ENCODE results near the gene GSTM2. TPM values are rescaled to one million over a fixed set of nuclear protein-coding genes. Genes with fewer than 3 reads are reported as not detected.
A peak's percentile ranks its signal among the peaks of the same experiment; 100 is the strongest.
"Not testable (repeated sequence)": the region's sequence is repeated elsewhere in the genome, so short reads cannot be mapped to it uniquely, and the experiment has no call there.

GSTM2 gene
- total and polyA plus RNA-seq, 8 donors: 10.4 to 193 (median 32.9) TPM

- TF ChIP-seq CTCF (IDR thresholded peaks at IDR 0.05): no peak
- ATAC-seq: no peak
- WGBS, 2 donors: 36 to 45% methylated on average over 6 of the region's 6 CpGs
- intact Hi-C loops (cut with DNase I): no loop called here
- no peak for DNase-seq
- no peak for FAIRE-seq
- Histone ChIP-seq H3K4me1 (no peaks in the 10 kb centered on the region), H3K36me3 (no peaks in the 10 kb centered on the region), H3K27me3 (no peaks in the 10 kb centered on the region), H3K27ac (no peak overlapping the region), H3K9me3 (no peaks in the 10 kb centered on the region), H3K4me3 (no peak overlapping the region)
Observed at GRCh38 chr1:109689844-109690405, 22.1 kb downstream of the GSTM2 start.

DNA sequence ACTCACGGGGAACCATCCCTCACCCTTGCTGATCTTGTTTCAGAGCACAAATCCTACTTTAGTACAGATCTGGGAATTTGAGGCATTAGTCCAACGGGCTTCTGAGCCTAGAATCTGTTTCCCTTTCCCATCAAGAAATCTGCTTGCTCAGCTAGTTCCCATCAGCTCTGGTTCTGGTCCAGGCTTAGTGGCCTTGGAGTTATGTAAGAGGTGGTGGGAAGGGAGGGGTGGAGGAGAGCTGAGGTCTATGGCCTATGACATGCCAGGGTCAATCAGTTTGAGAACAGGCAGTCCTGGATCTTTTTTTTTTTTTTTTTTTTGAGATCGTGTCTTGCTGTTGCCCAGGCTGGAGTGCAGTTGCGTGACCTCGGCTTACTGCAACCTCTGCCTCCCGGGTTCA is 23.9 kb downstream of the GSTM2 start:
- Histone ChIP-seq H3K27ac (no peak overlapping the region), H3K36me3 (no peaks in the 10 kb centered on the region), H3K27me3 (no peaks in the 10 kb centered on the region), H3K9me3 (no peaks in the 10 kb centered on the region), H3K4me1 (no peaks in the 10 kb centered on the region), H3K4me3 (no peak overlapping the region)
- WGBS, 2 donors: 25 to 35% methylated on average over 5 to 6 of the region's 6 CpGs
- intact Hi-C loops (cut with DNase I): no loop called here
- FAIRE-seq: no peak
- peak in 1 of 6 donors; percentile 71 for DNase-seq
- ATAC-seq: peak in 2 of 4 donors; percentile 24 to 73
- TF ChIP-seq CTCF (IDR thresholded peaks at IDR 0.05): no peak

DNA sequence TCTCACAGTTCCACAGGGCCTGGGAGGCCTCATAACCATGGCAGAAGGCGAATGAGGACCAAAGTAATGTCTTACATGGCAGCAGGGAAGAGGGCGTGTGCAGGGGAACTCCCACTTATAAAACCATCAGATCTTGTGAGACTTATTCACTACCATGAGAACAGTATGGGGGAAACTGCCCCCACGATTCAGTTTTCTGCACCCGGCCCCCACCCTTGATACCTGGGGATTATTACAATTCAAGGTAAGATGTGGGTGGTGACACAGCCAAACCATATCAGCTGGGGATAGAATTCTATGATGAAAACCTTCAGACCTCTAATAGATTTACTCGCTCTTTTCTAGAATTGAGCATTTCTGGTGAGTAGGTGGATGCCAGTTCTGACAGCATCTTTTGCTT is 26.5 kb downstream of the GSTM2 start:
- intact Hi-C loops (cut with DNase I); FAIRE-seq; DNase-seq; H3K4me1 ChIP-seq; H3K27me3 ChIP-seq; H3K4me3 ChIP-seq; H3K27ac ChIP-seq; H3K36me3 ChIP-seq; ATAC-seq; H3K9me3 ChIP-seq: not testable (repeated sequence)
- WGBS, 2 donors: 88 to 90% methylated on average over 4 to 5 of the region's 5 CpGs

- intact Hi-C loops (cut with DNase I); H3K36me3 ChIP-seq; DNase-seq; H3K4me3 ChIP-seq; FAIRE-seq; H3K27me3 ChIP-seq; H3K4me1 ChIP-seq; H3K27ac ChIP-seq; H3K9me3 ChIP-seq; ATAC-seq: not testable (repeated sequence)
- 86 to 87% methylated on average over 3 of the region's 3 CpGs for WGBS, 2 donors
Observed at GRCh38 chr1:109695138-109695537, 27.3 kb downstream of the GSTM2 start.

GRCh38 chr1:109697066-109697465 is 29.2 kb downstream of the GSTM2 start:
- TF ChIP-seq CTCF (IDR thresholded peaks at IDR 0.05): no peak
- Histone ChIP-seq H3K27ac (no peak overlapping the region), H3K27me3 (no peaks in the 10 kb centered on the region), H3K9me3 (no peaks in the 10 kb centered on the region), H3K36me3 (no peaks in the 10 kb centered on the region), H3K4me3 (no peak overlapping the region), H3K4me1 (no peaks in the 10 kb centered on the region)
- DNase-seq (no peak), FAIRE-seq (no peak), ATAC-seq (no peak)
- intact Hi-C loops (cut with DNase I): no loop called here
- WGBS, 2 donors: 97% methylated on average over 4 of the region's 4 CpGs

GRCh38 chr1:109697861-109698260 is 30.0 kb downstream of the GSTM2 start:
- FAIRE-seq; H3K9me3 ChIP-seq; H3K36me3 ChIP-seq; H3K4me3 ChIP-seq; H3K4me1 ChIP-seq; H3K27ac ChIP-seq; H3K27me3 ChIP-seq; ATAC-seq; DNase-seq; intact Hi-C loops (cut with DNase I): not testable (repeated sequence)
- 77 to 84% methylated on average over 4 of the region's 4 CpGs for WGBS, 2 donors

DNA sequence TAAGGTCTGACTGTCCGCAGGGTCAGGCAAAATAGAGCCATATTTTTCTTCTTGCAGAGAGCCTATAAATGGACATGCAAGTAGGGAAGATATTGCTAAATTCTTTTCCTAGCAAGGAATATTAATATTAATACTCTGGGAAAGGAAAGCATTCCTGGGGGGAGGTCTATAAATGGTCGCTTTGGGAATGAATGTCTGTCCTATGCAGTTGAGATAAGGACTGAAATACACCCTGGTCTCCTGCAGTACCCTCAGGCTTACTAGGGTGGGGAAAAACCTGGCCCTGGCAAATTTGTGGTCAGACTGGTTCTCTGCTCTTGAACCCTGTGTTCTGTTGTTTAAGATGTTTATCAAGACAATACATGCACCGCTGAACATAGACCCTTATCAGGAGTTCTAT is 35.1 kb downstream of the GSTM2 start:
- intact Hi-C loops (cut with DNase I); H3K4me3 ChIP-seq; H3K36me3 ChIP-seq; H3K27me3 ChIP-seq; ATAC-seq; H3K9me3 ChIP-seq; H3K4me1 ChIP-seq; DNase-seq; H3K27ac ChIP-seq; FAIRE-seq: not testable (repeated sequence)
- WGBS, 2 donors: 93 to 95% methylated on average over 3 of the region's 3 CpGs
